CD4-positive, alpha-beta T cell treated with Interleukin-21 for 1 hour (primary cell): ENCODE data around the gene NR1H4.
"Not testable (repeated sequence)": the region's sequence is repeated elsewhere in the genome, so short reads cannot be mapped to it uniquely, and the experiment has no call there.

ENCODE experiments used
- DNase-seq: peaks from one replicate; pipeline ENCODE4 v3.0.0-alpha.2; 2020

NR1H4 gene

DNA sequence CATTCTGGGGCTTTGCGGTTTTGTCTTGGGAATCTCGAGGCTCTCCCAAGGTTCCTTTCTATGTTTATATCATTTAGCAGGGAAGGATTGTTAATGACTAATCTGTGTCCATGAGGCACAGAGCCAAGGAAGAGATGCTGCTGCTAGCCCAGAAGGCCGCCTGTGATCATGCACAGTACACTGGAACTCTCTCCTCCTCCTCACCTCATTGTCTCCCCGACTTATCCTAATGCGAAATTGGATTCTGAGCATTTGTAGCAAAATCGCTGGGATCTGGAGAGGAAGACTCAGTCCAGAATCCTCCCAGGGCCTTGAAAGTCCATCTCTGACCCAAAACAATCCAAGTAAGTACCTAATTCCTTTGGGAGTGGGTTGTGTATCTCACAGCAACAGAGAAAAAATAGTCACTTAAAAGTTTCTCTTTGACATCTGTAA, at the start of gene NR1H4:
NR1H4 (plus strand) TSS at position 151 of the 435 bp plus-strand sequence. CDS start 19,458 bp downstream, outside the sequence.
- no peak for DNase-seq

DNA sequence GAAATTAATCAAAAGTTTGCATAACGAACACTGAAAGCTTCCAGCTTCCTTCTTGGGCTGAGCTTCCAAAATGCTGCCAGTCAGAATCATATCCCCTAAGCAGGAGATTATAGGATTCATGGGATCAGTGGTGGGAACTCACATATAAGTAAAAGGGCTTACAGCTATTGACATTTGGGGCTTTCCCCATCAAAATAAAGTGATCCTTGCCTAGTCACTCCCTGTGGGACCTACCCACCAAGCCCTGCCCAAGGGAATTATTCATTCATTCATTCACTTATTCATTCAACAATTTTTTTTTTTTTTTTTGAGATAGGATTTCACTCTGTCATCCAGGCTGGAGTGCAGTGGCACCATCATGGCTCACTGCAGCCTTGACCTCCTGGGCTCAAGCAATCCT, 47.5 kb upstream of the NR1H4 start:
- no peak for DNase-seq

DNA sequence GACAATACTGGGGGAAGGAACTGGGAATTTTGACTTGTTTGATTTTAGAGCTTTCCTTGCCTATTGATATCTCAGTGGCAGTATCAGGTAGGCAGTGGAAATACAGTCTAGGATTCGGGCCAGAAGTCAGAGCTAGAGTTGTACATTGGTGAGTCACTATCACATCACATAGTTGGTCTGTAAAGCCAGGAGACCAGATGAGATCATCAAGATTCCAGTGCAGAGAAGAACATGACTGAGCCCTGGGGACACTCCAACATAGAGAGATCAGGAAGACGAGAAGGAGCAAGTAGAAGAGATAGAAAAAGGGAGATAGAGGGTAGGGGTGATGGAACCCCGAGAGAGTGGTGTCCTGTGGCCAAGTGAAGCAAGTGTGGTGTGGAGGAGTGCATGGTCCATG, 46.6 kb upstream of the NR1H4 start:
- no peak for DNase-seq

- DNase-seq: not testable (repeated sequence)
Observed at GRCh38 chr12:100430251-100430650, 43.4 kb upstream of the NR1H4 start.

DNA sequence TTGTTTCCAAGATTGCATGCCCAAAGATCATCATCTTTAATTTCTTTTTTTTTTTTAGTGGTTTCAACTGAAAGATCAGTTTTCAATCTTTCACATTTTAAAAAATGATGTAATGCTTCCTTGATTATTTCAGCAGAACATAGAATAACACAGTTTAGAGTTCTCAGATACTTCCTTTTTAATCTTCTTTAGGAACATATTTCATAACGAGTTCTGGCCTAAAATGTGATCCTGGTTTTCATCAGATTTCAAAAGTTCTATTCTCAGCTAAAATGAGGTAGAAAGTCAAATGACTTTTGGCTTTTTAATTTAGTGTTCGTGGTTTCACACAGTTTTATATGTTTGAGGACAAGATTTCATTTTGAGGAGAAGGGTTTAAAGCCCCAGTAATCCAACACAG, 40.0 kb upstream of the NR1H4 start:
- no peak for DNase-seq

DNA sequence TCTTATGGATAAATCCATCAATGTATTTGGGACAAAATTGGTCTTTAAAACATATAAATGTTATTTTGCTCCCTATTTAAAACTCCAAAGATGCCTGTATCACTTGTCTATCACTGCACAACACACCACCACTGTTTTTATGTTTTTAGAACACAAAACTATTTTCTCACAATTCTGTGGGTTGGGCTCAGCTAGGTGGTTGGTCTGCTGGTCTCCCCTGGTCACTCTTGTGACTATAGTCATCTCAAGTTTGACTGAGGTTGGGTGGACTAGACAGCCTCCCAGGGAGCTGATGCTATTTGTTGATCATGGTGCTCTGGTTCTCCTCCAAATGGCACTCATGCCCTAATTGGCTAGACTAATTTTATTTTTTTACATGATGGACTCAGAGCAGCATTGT, 39.5 kb upstream of the NR1H4 start:
- no peak for DNase-seq

DNA sequence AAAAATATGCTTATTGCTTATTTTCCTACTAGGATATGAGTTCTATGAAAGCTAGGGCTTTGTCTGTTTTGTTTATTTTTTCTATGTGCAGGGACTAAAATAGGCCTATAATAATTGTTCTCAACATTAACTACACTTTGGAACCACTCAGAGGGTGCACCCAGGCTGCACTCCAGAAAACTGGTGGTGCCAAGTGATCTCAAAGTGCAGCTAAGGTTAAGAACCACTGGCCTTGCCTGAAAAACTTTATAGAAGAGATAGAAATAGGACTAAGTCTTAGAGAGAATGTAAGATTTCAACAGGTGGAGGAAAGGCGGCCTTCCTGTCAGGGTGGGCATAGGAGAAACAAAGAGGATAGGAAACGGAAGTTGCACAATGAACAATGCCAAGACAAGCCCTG, 37.7 kb upstream of the NR1H4 start:
- no peak for DNase-seq

- no peak for DNase-seq
Observed at GRCh38 chr12:100437038-100437841, 36.4 kb upstream of the NR1H4 start.

DNA sequence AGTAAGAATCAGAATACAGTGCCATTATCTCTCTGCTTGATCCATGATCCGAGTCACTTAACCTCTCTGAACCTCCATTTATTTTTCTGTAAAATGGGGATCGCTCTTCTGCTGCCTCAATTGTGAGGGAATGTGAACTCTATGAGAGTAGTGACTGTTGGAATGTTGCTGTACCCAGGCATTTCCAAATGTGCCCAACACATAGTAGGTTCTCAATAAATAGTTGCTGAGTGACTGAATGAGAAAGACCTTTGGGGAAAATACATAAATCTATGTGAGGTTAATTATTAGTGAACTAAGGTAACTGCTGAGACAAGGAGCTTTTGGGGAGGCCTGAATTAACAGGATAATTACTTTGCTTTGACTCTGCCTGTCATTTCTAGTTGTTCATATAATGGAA, 33.9 kb upstream of the NR1H4 start:
- DNase-seq: no peak

- no peak for DNase-seq
Observed at GRCh38 chr12:100442403-100442802, 31.3 kb upstream of the NR1H4 start.

DNA sequence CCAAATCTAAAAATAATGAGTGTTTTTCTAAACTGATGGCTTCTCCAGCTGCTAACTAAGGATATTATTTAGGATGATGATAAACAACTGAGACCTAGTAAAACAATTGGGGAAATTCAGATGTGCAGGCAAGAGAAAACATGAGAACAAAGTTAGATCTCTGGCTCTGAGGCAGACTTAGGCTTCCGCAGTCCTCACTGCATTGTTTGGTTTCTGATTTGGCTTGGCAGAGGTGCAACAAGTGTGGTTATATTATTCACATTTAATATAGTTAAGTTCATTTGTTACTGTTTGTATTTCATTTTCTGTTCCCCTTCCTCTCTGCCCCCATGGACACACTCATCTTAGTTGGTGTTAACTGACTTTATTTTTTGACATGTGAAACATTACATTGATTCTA, 30.2 kb upstream of the NR1H4 start:
- no peak for DNase-seq

DNA sequence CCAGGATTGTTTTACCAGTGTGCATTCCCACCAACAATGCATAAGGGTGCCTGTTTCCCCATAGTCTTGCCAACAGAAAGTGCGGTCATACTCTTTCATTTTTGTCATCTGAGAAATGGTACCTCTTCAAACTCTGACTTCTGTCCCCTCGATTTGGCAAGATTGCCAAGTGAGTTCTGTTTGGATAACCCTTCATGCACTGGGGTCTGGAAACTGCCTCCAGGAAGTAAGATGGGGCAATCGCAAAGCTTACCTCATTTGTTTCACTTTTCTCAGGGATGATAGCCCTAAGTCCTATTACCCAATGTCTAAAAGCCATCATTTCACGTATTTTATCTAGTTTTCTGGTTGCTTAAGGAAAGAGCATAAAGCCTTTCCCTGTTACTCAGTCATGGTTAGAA, 28.6 kb upstream of the NR1H4 start:
- no peak for DNase-seq

- no peak for DNase-seq
Observed at GRCh38 chr12:100447381-100447780, 26.3 kb upstream of the NR1H4 start.

DNA sequence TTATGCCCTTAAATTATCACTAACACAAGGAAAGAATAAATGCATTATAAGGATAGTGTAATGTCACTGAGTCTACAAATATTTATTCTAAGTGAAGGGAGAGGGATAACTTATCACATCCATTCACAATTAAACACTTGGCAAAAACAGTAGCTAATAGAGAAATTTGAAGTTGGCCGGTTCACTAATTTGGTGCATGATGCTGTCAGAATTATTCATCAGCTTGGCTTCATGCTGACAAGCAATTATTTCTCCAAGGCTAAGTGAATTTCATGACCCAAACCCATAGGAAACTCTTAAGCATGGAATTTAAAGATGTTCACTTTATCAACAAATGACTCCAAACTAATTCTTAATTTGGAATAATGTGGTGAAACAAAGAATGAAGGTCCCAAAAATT, 25.0 kb upstream of the NR1H4 start:
- no peak for DNase-seq

- no peak for DNase-seq
Observed at GRCh38 chr12:100450735-100451134, 22.9 kb upstream of the NR1H4 start.

- no peak for DNase-seq
Observed at GRCh38 chr12:100453951-100454350, 19.7 kb upstream of the NR1H4 start.

DNA sequence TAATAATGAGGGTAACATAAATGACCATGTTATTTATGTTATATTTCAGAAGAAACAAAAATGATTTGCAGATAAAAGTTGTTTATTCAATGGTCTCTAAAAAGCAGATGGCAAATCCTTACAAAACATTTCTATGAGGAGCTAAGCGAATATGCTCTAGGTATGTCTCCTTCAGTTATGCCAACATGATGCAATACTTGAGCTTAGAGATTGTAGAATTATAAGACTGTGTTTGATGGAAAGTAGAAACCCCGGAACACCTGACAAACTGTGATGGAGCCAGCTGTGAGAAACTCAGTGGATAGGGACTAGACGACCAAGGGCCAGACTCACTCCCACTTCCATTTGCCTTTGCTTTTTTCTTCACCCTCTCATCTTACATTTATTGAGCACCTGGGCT, 17.8 kb upstream of the NR1H4 start:
- DNase-seq: no peak

DNA sequence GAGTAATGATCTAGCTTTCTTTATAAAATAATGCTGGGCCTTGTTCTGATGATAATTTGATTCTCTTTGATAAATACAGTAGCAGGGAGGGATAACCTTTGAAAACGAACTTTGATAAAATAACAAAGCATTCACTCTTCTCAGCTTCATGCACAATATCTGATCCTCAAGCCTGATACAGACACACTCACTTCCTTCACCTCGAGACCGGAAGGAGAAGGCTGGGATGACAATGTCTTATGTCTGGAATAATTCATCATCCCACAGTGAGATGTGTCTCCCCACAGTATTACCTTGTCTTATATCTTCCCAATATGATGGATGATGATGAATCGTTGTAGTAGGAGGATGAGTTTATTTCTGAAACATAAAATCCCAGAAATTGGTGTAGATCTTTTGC, 15.5 kb upstream of the NR1H4 start:
- DNase-seq: no peak

DNA sequence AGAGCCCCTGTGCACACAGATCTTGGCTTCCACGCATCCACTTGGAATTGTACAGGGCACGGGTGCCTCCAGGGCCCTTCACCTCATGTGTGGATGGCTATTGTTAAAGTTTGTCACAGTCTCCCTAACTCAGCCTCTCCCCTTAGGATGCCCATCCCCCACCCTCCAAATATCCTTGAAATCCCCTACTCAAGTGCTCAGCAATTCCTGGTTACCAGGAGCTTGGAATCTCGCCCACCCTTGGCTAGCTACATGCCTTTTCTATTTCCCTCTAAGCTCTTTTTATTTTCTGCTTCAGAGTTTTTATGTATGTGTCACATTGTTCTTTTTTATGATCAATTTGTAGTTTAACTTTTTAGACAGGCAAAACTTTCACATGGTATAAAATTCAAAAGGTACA, 13.0 kb upstream of the NR1H4 start:
- no peak for DNase-seq

DNA sequence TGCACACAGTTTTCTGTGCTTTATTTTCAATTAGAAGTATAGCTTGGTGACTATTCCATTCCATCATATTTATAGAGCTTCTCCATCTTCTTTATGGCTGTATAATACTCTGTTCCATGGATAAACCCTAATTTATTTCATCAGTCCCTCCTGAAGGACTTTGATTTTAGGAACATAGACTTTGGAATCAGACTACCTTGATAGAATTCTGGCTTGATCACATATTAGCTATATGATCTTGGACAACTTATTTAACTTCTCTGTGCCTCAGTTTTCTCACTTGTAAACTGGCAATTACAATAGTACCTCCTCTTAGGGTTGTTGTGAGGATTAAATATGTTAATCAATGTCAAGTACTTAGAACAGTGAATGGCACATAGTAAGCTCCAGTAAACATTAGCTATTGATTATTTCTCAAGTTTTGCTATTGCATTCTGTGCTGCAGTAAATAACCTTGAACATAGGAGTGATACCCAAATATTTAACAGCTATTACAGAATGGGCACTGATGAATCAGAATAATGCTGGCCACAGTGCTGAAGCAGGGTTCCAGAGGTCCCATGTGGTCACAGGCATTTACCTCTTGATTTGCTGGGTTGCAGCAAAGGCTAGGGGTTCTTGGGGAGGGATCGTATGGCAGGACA, 12.2 kb upstream of the NR1H4 start:
- DNase-seq: no peak

DNA sequence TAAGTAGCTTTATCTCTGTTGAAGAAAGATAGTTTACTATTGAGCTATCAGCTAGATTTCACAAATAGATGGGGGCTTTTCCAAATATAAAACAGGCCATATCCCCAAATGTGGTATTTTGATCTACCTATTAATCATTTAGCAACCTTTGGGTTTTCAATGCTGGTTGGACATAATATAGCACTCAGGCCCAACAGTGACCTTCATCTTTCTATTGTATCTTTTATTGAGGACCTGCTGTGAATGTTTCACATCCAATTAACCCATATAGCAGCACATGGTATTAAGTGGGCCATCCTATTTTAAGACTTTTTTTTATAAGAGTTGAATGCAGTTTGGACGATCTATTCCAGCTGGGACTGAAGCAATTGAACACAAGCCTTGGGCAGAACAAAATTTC, 10.0 kb upstream of the NR1H4 start:
- no peak for DNase-seq

DNA sequence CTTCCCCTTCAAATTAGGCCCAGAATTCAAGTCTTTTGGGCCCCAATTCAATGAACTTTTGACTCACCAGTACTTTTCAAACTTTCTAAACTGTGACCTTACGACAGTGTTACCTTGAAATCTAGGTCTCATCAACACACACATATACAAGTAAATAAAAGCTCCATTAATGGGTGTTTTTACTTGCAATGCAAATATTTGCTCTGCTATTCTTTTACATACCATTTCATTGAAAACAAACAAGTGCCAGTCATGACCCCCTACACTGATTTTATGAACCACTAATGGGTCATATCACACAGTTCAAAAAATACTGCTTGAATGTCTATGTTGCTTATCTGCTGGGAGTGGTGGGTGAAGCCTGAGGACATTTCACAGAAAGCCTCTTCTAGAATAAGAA, 9.1 kb upstream of the NR1H4 start:
- DNase-seq: no peak

DNA sequence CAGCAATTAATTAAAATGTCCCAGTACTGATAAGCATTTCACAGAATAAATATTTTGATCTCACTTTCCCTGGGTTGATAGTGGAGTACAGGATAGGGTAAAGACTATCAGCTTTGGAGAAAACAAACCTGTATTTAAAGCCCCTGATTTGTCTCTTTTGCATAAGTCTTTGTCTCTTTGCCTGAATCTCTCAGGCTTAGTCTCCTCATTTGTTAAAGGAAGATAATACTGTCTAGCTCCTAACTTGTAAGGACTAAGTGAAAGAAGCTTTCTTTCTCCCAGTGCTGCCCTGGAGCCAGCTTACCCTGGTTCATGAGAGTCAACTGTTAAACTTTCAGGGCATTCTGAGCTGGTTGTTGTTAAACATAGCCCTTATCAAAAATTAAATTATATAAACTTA, 5.5 kb upstream of the NR1H4 start:
- DNase-seq: no peak

DNA sequence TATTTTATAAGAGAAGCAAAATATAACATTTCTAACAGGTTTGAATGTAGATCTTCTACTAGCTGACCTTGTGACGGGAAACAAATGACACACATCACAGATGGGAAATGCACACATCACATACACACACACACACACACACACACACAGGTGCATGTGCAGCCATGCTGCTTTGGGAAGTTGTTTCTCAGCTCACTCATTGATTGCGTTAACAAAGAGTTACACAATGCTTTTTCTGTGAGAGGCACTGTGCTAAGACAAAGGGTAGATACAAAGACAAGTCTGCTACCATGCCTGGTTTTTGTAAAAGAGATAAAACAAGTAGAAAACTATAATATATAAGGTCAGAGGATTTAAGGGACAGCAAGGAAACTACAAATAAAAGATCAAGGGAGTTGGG, 1.3 kb upstream of the NR1H4 start:
- DNase-seq: no peak
